Naive thymus-derived CD4-positive, alpha-beta T cell (primary cell): Measurements from ENCODE around the gene ST6GALNAC3. TPM values are rescaled to one million over a fixed set of nuclear protein-coding genes. Genes with fewer than 3 reads are reported as not detected.

ENCODE experiments used
- polyA plus RNA-seq, 2 donors: library from polyadenylated mRNA; unstranded; fragments of 300-500 nt; fragmentation: Illumina TruSeq; gene quantifications; one replicate each; pipeline ENCODE4 v1.2.3, GENCODE V29; 2021
- total RNA-seq, 6 experiments: library from RNA in 5 of 6; stranded (reverse) in 5 of 6; gene quantifications; 1 replicate in 5 of 6; 2 replicates in 1 of 6; pipeline ENCODE4 v1.2.3 and lab custom pipeline; 2021 to 2026

Gene ST6GALNAC3
- total and polyA plus RNA-seq, 7 experiments from 2014 or later: 0.17 to 4.8 (median 2.1) TPM; not detected in 1

Other genes with a start within 250 kb of the ST6GALNAC3 start
- gene ASB17, start 142.3 kb upstream of the ST6GALNAC3 start, total RNA-seq: not detected
- not detected for gene ASB17, start 142.3 kb upstream of the ST6GALNAC3 start, polyA plus RNA-seq